Erythroblast (primary cell): Measurements from ENCODE around the gene ZBP1.

ENCODE experiments used
- GATA1 ChIP-seq: IDR thresholded peaks from 2 replicates; pipeline ENCODE4 v1.6.1; 2011; ENCODE audit warnings: low read depth, mild to moderate bottlenecking, control low read depth, low read length, moderate library complexity
- POLR2A ChIP-seq: IDR thresholded peaks from 2 replicates; pipeline ENCODE4 v1.6.1; 2011; ENCODE audit warnings: mild to moderate bottlenecking, low read length

- TF ChIP-seq POLR2A (no peak), GATA1 (no peak)
Measured at GRCh38 chr20:57561356-57562279, 58.6 kb downstream of the ZBP1 start.
